Thoracic aorta (tissue), 2 donors: ENCODE measurements around the gene ZEB1. TPM values are rescaled to one million over a fixed set of nuclear protein-coding genes. Genes with fewer than 3 reads are reported as not detected.

Experiments
- ATAC-seq: fragments of 150-250 bp; one replicate; pipeline ENCODE4 v1.8.0; 2017; ENCODE audit warnings: low read depth; ENCODE audit not compliant: insufficient number of reproducible peaks, low FRiP score
- DNase-seq: peaks from one replicate; pipeline ENCODE4 v3.0.0-alpha.2; 2020; ENCODE audit warnings: low spot score
- H3K27ac ChIP-seq, 2 donors: fragments of 200-600 bp; sonication (generic); 1 replicate in 1 of 2; 2 replicates in 1 of 2; pipeline ENCODE4 v1.5.1; 2016; ENCODE audit warnings: mild to moderate bottlenecking in 2 of 2, moderate library complexity in 2 of 2
- H3K27me3 ChIP-seq: fragments of 200-600 bp; sonication (generic); replicated peaks from 2 replicates; pipeline ENCODE4 v1.6.0; 2016; ENCODE audit warnings: mild to moderate bottlenecking; ENCODE audit not compliant: insufficient read depth
- H3K36me3 ChIP-seq: fragments of 200-600 bp; sonication (generic); one replicate; pipeline ENCODE4 v1.5.1; 2016
- H3K4me1 ChIP-seq, 2 donors: fragments of 200-600 bp; sonication (generic); 1 replicate in 1 of 2; 2 replicates in 1 of 2; pipeline versions ENCODE4 v1.5.1 to v1.6.0; 2016; ENCODE audit warnings: low read depth in 2 of 2, mild to moderate bottlenecking in 1 of 2; ENCODE audit not compliant: control insufficient read depth in 1 of 2
- H3K4me3 ChIP-seq: fragments of 200-600 bp; sonication (generic); 2 replicates; pipeline ENCODE4 v1.5.1; 2016; ENCODE audit warnings: mild to moderate bottlenecking
- H3K9me3 ChIP-seq: fragments of 200-600 bp; sonication (generic); 2 replicates; pipeline ENCODE4 v1.5.1; 2016
- total RNA-seq, 2 donors: library from RNA; depleted of rRNA; stranded (reverse); fragments of >200 nt; gene quantifications; one replicate each; pipeline versions ENCODE4 v1.1.0 to v1.2.3, GENCODE V29; 2016
- TF ChIP-seq, protein P1 (sequence below): fragments of 200-600 bp; sonication (generic); IDR thresholded peaks from one replicate; pipeline ENCODE4 v1.5.1; 2019; ENCODE audit warnings: antibody characterized with exemption

Gene ZEB1
- total RNA-seq, 2 donors from 2014 or later: 101 to 179 TPM

DNA sequence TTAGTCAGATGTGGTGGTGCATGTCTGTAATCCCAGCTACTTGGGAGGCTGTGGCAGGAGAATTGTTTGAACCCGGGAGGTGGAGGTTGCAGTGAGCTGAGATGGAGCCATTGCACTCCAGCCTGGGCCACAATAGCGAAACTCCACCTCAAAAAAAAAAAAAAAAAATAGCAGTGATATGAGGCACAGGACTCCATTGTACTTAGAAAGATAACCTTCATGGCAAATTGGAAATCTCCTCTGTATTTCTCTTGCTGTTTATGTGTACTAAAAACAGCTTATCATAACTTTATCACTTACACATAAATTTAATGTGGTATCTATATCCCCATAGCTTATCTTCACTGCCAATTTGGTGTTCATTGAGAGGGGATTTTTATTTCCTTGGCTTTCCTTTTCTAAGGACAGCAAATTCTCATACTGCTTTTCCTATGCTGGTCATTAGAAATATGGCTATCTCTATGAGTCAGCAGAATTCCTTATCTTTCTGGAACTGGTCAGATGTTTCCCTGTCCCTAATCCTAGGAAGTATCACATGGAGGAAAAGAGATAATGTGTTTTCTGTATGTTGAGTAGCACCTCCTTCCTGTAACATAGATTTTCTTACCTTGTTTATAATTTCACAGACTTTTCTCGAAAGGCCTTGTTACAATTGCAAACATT is 40.6 kb upstream of the ZEB1 start:
- DNase-seq: no peak
- Histone ChIP-seq H3K4me1 (no peaks in the 10 kb centered on the region), H3K36me3 (no peaks in the 10 kb centered on the region), H3K4me3 (no peak overlapping the region), H3K9me3 (no peaks in the 10 kb centered on the region), H3K27me3 (no peaks in the 10 kb centered on the region), H3K27ac (no peak overlapping the region)
- no peak for ATAC-seq
- TF ChIP-seq, protein P1, sequence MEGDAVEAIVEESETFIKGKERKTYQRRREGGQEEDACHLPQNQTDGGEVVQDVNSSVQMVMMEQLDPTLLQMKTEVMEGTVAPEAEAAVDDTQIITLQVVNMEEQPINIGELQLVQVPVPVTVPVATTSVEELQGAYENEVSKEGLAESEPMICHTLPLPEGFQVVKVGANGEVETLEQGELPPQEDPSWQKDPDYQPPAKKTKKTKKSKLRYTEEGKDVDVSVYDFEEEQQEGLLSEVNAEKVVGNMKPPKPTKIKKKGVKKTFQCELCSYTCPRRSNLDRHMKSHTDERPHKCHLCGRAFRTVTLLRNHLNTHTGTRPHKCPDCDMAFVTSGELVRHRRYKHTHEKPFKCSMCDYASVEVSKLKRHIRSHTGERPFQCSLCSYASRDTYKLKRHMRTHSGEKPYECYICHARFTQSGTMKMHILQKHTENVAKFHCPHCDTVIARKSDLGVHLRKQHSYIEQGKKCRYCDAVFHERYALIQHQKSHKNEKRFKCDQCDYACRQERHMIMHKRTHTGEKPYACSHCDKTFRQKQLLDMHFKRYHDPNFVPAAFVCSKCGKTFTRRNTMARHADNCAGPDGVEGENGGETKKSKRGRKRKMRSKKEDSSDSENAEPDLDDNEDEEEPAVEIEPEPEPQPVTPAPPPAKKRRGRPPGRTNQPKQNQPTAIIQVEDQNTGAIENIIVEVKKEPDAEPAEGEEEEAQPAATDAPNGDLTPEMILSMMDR: no peak

DNA sequence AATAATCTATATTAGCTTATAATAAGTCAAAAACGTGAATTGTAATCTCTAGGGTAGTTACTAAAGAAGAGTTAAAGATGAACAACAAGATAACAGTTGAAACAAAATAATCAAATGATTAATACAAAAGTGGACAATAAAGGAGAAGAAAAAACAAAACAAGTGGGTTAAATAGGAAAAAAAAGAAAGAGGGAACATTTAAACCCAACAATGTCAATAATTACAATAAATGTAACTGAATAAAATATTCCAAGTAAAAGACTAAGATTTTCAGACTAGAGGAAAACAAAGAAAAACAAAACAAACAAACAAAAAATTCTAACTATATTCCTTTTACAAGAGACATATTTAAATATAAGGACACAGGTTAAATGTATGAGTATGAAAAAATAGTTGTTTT is 38.0 kb upstream of the ZEB1 start:
- Histone ChIP-seq H3K4me3 (no peak overlapping the region), H3K27ac (no peak overlapping the region), H3K27me3 (no peaks in the 10 kb centered on the region), H3K36me3 (no peaks in the 10 kb centered on the region), H3K9me3 (no peaks in the 10 kb centered on the region), H3K4me1 (no peaks in the 10 kb centered on the region)
- ATAC-seq (no peak), DNase-seq (no peak)
- TF ChIP-seq, protein P1: no peak

GRCh38 chr10:31288001-31288400 is 31.0 kb upstream of the ZEB1 start:
- Histone ChIP-seq H3K27me3 (no peaks in the 10 kb centered on the region), H3K9me3 (no peaks in the 10 kb centered on the region), H3K4me1 (peaks cover 0 to 7% of the 10 kb centered on the region in 2 donors), H3K27ac (no peak overlapping the region), H3K36me3 (no peaks in the 10 kb centered on the region), H3K4me3 (no peak overlapping the region)
- DNase-seq: no peak
- TF ChIP-seq, protein P1: no peak
- no peak for ATAC-seq

DNA sequence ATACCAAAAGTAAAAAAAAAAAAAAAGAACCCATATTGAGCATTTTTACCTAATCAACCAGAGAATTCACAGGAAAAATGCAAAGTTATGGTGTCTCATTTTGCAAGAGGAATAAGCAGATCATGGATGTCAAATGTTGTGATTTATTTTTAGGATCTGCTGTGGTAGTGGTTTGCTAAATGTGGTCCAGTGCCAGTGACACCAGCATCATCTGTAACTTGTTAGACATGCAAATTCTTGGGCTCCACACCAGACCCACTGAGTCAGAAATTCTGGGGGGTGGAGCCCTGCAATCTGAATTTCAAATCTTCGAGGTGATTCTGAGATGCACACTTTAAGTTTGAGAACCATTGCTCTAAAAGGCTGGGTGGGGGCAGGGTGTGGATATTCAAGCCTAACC is 30.1 kb upstream of the ZEB1 start:
- no peak overlapping the region for H3K4me3 ChIP-seq
- H3K27ac ChIP-seq: no peak overlapping the region
- TF ChIP-seq, protein P1: no peak
- H3K9me3 ChIP-seq: no peaks in the 10 kb centered on the region
- H3K36me3 ChIP-seq: no peaks in the 10 kb centered on the region
- H3K27me3 ChIP-seq: no peaks in the 10 kb centered on the region
- H3K4me1 ChIP-seq: peaks cover 0 to 7% of the 10 kb centered on the region in 2 donors
- DNase-seq: no peak
- ATAC-seq: no peak

GRCh38 chr10:31290386-31290785 is 28.6 kb upstream of the ZEB1 start:
- H3K27me3 ChIP-seq: no peaks in the 10 kb centered on the region
- H3K27ac ChIP-seq: no peak overlapping the region
- TF ChIP-seq, protein P1: no peak
- no peaks in the 10 kb centered on the region for H3K36me3 ChIP-seq
- ATAC-seq: no peak
- no peak overlapping the region for H3K4me3 ChIP-seq
- no peak for DNase-seq
- no peaks in the 10 kb centered on the region for H3K9me3 ChIP-seq
- peaks cover 0 to 7% of the 10 kb centered on the region in 2 donors for H3K4me1 ChIP-seq
